VCaP (cell line): ENCODE measurements around the gene BPIFA3.

Source experiments
- H3K27ac ChIP-seq: fragments of 450-650 bp; 2 replicates; pipeline ENCODE4 v1.5.1; 2017
- TF ChIP-seq, protein P1 (sequence below): fragments of 450-650 bp; conservative IDR thresholded peaks from 2 replicates; pipeline ENCODE4 v1.5.1; 2017; ENCODE audit warnings: mild to moderate bottlenecking, moderate library complexity

BPIFA3 gene

DNA sequence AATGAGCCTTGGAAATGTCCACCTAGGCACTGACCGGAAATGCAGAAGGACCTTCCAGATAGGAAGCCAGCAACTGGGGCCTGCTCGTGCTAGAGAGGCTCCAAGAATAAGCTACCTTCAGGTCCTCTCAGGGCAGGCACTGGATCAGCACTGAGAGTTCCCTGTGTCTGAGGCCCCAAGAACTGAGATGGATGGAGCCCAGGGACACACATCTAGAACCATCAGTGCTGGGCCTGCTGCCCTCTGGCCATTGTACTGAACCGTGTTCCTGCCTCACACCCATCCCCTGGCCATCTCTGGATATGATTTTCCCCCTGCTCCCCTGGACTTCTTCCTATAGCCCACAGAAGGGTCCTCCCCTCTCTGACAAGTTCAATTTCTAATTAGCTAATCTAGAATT is 28.9 kb downstream of the BPIFA3 start:
- TF ChIP-seq, protein P1, sequence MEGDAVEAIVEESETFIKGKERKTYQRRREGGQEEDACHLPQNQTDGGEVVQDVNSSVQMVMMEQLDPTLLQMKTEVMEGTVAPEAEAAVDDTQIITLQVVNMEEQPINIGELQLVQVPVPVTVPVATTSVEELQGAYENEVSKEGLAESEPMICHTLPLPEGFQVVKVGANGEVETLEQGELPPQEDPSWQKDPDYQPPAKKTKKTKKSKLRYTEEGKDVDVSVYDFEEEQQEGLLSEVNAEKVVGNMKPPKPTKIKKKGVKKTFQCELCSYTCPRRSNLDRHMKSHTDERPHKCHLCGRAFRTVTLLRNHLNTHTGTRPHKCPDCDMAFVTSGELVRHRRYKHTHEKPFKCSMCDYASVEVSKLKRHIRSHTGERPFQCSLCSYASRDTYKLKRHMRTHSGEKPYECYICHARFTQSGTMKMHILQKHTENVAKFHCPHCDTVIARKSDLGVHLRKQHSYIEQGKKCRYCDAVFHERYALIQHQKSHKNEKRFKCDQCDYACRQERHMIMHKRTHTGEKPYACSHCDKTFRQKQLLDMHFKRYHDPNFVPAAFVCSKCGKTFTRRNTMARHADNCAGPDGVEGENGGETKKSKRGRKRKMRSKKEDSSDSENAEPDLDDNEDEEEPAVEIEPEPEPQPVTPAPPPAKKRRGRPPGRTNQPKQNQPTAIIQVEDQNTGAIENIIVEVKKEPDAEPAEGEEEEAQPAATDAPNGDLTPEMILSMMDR = no peak
- no peak overlapping the region for H3K27ac ChIP-seq

DNA sequence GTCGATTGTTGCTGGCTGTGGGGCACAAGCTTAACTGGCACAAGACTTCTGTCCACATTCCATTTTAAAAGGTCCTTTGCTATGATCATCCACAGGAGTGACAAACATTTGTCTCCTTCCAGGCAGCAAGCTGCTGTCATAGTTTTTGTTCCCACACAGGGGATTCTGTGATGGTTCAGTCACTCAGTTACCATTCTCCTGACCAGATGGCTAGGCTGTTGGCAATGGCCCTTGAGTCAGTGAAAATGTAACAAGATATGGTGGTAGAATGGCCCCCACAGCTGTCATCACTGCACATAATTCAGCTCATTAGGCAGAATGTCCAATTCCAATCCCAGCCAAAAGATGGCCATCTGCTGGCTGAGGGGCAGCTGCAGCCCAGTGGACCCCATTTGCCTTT is 32.3 kb downstream of the BPIFA3 start:
- TF ChIP-seq, protein P1 = no peak
- H3K27ac ChIP-seq = no peak overlapping the region

DNA sequence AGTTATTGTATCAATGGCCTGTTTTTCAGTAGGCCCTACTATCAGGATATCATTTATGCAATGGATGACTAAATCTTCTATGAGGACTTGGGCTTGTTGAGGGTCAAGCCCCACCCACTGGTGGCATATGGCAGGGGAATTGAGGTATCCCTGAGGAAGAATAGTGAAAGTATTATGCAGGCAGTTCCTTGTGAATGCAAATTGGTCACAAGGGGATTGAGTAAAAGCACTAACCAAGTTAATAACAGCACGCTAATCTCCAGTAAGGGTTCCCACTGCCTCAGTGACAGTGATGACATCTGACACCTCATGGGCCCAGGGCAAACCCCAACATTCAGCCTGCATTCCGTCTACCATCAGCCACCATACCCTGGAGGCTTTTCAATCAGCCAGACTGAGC is 33.5 kb downstream of the BPIFA3 start:
- no peak overlapping the region for H3K27ac ChIP-seq
- TF ChIP-seq, protein P1 = no peak

DNA sequence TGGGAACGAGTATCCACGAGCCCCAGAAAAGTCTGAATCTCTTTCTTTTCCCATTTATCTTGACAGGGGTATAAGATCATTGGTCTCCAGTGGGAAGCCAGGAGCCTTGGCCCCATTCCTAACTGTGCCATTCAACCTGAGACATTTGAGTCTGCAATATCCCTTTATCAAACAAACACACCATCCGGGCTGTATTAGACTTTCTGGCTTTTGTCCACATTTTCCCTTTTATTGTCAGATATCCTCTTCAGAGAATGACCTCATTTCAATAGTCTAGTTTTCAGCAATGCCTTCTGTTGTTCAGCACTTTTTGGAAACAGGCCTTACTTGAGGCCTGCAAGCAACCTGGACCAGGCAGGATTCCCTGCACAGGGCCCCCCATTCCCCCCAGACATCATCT is 34.3 kb downstream of the BPIFA3 start:
- TF ChIP-seq, protein P1 = no peak

DNA sequence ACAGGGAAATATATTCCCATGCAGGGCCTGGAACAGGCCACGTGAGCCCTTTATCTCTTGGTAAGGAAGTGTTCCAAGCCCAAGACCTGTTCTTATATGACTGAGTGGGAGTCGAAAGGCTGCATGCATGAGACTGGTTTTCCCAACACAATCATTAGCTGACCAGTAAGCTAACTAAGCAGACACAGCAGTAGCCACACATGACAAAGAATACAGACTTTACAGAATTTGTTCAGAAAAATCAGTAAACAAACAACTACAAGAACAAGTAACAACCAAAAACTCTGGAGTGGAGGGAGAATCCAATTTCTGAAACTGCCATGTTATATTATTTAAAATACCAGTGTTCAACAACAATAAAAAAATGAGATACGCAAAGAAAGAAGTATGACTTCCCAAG is 35.3 kb downstream of the BPIFA3 start:
- TF ChIP-seq, protein P1 = no peak
- no peak overlapping the region for H3K27ac ChIP-seq

More for the DNA sequence above, 34.3 kb downstream of the BPIFA3 start:
- H3K27ac ChIP-seq = peak overlapping the region; percentile 50

DNA sequence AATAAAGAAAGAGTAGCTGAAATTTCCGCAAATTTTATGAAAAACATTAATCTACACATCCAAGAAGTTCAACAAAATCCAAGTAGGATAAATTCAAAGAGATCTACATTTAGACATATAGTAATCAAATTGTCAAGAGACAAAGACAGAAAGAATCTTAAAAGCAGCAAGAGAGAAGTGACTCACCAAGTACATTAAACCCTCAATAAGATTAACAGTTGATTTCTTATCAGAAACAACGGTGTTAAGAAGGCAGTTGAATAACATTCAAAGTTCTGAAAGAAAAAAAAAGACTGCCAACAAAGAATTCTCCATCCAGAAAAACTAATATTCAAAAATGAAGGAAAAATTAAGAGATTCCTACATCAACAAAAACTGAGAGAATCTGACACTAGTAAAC is 37.9 kb downstream of the BPIFA3 start:
- TF ChIP-seq, protein P1 = no peak
- no peak overlapping the region for H3K27ac ChIP-seq

DNA sequence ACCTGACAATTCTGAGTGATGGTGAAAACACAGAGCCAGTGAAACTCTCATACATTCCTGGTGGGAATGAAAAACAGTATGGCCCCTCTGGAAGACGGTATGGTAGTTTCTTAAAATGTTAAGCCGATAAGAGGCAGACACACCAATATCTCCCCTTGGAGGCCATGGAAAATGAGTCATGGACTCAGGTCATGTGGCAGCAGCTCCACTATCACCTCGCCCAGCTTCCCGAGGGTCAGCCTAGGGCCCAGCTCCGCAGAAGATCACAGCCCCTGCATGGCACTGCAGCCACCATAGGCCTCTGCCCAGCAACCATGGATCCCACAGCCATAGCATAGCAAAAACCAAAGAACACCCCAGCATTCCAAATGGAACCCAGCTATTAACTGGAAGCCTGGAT is 40.1 kb downstream of the BPIFA3 start:
- no peak overlapping the region for H3K27ac ChIP-seq
- TF ChIP-seq, protein P1 = no peak

DNA sequence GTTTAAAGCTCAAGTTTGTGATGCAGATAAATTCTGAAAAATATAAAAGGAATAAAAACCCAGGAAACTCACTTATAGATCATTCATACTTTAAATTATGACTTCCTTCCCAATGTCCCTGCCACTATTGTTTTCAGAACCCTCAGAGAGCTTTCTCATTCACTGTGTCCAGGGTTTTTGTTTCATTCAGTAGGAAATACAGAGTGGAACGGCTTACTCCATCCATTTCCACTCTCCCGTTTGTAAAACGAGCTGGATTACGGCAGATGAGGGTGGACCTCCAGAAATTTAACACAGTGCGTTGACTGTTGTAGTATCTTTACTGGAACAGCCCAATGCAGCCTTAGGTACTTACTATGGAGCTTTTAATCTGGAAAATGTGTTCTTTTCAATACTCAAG is 42.2 kb downstream of the BPIFA3 start:
- TF ChIP-seq, protein P1 = no peak
- no peak overlapping the region for H3K27ac ChIP-seq
